Caco-2 (cell line): ENCODE results near the gene GPR139. TPM values are rescaled to one million over a fixed set of nuclear protein-coding genes. Genes with fewer than 3 reads are reported as not detected.

Experiments
- BruUV-seq: library from RNA; stranded (reverse); fragments of 400-500 nt; replicated peaks from 2 replicates; lab custom pipeline; 2021; lab: Mats Ljungman, UMichigan
- CTCF ChIA-PET: fragments of 300-600 bp; sonication (Branson Sonifier 250); formaldehyde crosslinking; loops from one replicate; lab custom pipeline; 2022; ENCODE audit warnings: antibody characterized with exemption; lab: Charles Lee
- POLR2A ChIA-PET: fragments of 300-600 bp; sonication (Branson Sonifier 250); formaldehyde crosslinking; loops from one replicate; lab custom pipeline; 2022; ENCODE audit warnings: antibody characterized with exemption; lab: Charles Lee
- DNase-seq, 2 experiments: peaks; one replicate each; pipeline versions ENCODE4 v3.0.0 to v3.0.0-alpha.2; 2020 to 2022
- H3K27me3 ChIP-seq: replicated peaks from 2 replicates; pipeline ENCODE4 v1.6.0; 2011; ENCODE audit warnings: low read length; ENCODE audit not compliant: control insufficient read depth, insufficient read depth
- H3K36me3 ChIP-seq: 2 replicates; pipeline ENCODE4 v1.5.1; 2011; ENCODE audit warnings: low read length; ENCODE audit not compliant: control insufficient read depth, insufficient read depth
- H3K4me1 ChIP-seq: fragments of 250-450 bp; sonication (Bioruptor Pico); 2 replicates; pipeline ENCODE4 v1.5.1; 2020; ENCODE audit warnings: mild to moderate bottlenecking
- H3K4me3 ChIP-seq: 2 replicates; pipeline ENCODE4 v1.5.1; 2011; ENCODE audit warnings: low read depth, mild to moderate bottlenecking, control low read depth, low read length
- H3K9me3 ChIP-seq: fragments of 250-450 bp; sonication (Bioruptor Pico); 2 replicates; pipeline ENCODE4 v1.5.1; 2020; ENCODE audit warnings: mild to moderate bottlenecking, moderate library complexity
- H3K27ac Mint-ChIP-seq: one replicate; pipeline ENCODE4 v1.8.0; 2022; ENCODE audit warnings: mixed read lengths; ENCODE audit not compliant: unreplicated experiment
- H3K27me3 Mint-ChIP-seq: one replicate; pipeline ENCODE4 v1.8.0; 2022; ENCODE audit warnings: mixed read lengths; ENCODE audit not compliant: insufficient read depth, unreplicated experiment
- H3K36me3 Mint-ChIP-seq: one replicate; pipeline ENCODE4 v1.8.0; 2022; ENCODE audit warnings: mild to moderate bottlenecking, mixed read lengths; ENCODE audit not compliant: insufficient read depth, unreplicated experiment
- H3K4me1 Mint-ChIP-seq: one replicate; pipeline ENCODE4 v1.8.0; 2022; ENCODE audit warnings: low read depth, mixed read lengths; ENCODE audit not compliant: unreplicated experiment
- H3K4me3 Mint-ChIP-seq: one replicate; pipeline ENCODE4 v1.8.0; 2022; ENCODE audit warnings: mild to moderate bottlenecking, moderate library complexity, mixed read lengths; ENCODE audit not compliant: unreplicated experiment
- H3K9me3 Mint-ChIP-seq: one replicate; pipeline ENCODE4 v1.8.0; 2022; ENCODE audit warnings: mixed read lengths; ENCODE audit not compliant: unreplicated experiment
- CTCF ChIP-seq, 2 experiments: fragments of 200-600 bp in 1 of 2; IDR thresholded peaks; 1 replicate in 1 of 2; 2 replicates in 1 of 2; pipeline versions ENCODE4 v1.5.1 to v1.8.0; 2011 to 2022; ENCODE audit warnings: antibody characterized with exemption in 1 of 2, control low read depth in 1 of 2, inconsistent platforms in 1 of 2, low read depth in 1 of 2, low read length in 1 of 2, mild to moderate bottlenecking in 1 of 2, moderate library complexity in 1 of 2; ENCODE audit not compliant: insufficient read depth in 1 of 2, severe bottlenecking in 1 of 2, unreplicated experiment in 1 of 2
- intact Hi-C: fragments of 100-400 bp; cut with micrococcal nuclease; formaldehyde crosslinking; loops from one replicate; pipeline ENCODE4 v1.10.0; 2022; ENCODE audit not compliant: unreplicated experiment
- total RNA-seq: library from RNA; stranded (reverse); gene quantifications from 2 replicates; pipeline ENCODE4 v1.2.3, GENCODE V29; 2022

Gene GPR139
- total RNA-seq, 1 experiment from 2014 or later: not detected

- Mint-ChIP-seq H3K9me3 (no peaks in the 10 kb centered on the region), H3K27ac (no peak overlapping the region), H3K4me3 (no peak overlapping the region), H3K27me3 (peaks cover 16% of the 10 kb centered on the region), H3K4me1 (no peaks in the 10 kb centered on the region), H3K36me3 (no peaks in the 10 kb centered on the region)
- Histone ChIP-seq H3K9me3 (no peaks in the 10 kb centered on the region), H3K4me1 (no peaks in the 10 kb centered on the region), H3K27me3 (no peaks in the 10 kb centered on the region), H3K36me3 (no peaks in the 10 kb centered on the region), H3K4me3 (no peak overlapping the region)
- ChIA-PET POLR2A (no interaction called here), CTCF (no interaction called here)
- BruUV-seq: no TSS peak
- TF ChIP-seq CTCF (IDR thresholded peaks at IDR 0.05; ENCODE audit: insufficient read depth in 1 of 2, low read depth in 1 of 2, low read length in 1 of 2, severe bottlenecking in 1 of 2, unreplicated experiment in 1 of 2): no peak
- intact Hi-C loops: no loop called here
- no peak for DNase-seq
Measured at GRCh38 chr16:19997264-19997663, 76.4 kb downstream of the GPR139 start.

- CTCF ChIA-PET: interaction anchor here (1.4 kb wide), 1 partner anchor 87 kb away, joined by 4 read pairs; no protein-coding TSS in a partner anchor
- H3K27ac Mint-ChIP-seq: no peak overlapping the region
- no peak for TF ChIP-seq CTCF (IDR thresholded peaks at IDR 0.05; ENCODE audit: insufficient read depth in 1 of 2, low read depth in 1 of 2, low read length in 1 of 2, severe bottlenecking in 1 of 2, unreplicated experiment in 1 of 2)
- Histone ChIP-seq H3K4me3 (no peak overlapping the region), H3K27me3 (no peaks in the 10 kb centered on the region), H3K36me3 (no peaks in the 10 kb centered on the region), H3K9me3 (no peaks in the 10 kb centered on the region), H3K4me1 (no peaks in the 10 kb centered on the region)
- intact Hi-C loops: no loop called here
- no peaks in the 10 kb centered on the region for H3K36me3 Mint-ChIP-seq
- POLR2A ChIA-PET: no interaction called here
- no peak overlapping the region for H3K4me3 Mint-ChIP-seq
- peaks cover 5% of the 10 kb centered on the region for H3K27me3 Mint-ChIP-seq
- no peak for DNase-seq
- H3K9me3 Mint-ChIP-seq: no peaks in the 10 kb centered on the region
- BruUV-seq: no TSS peak
- no peaks in the 10 kb centered on the region for H3K4me1 Mint-ChIP-seq
Measured at GRCh38 chr16:19994466-19995170, 79.1 kb downstream of the GPR139 start.

- Histone ChIP-seq H3K4me3 (no peak overlapping the region), H3K9me3 (no peaks in the 10 kb centered on the region), H3K36me3 (no peaks in the 10 kb centered on the region), H3K4me1 (no peaks in the 10 kb centered on the region), H3K27me3 (no peaks in the 10 kb centered on the region)
- H3K27ac Mint-ChIP-seq: no peak overlapping the region
- H3K9me3 Mint-ChIP-seq: no peaks in the 10 kb centered on the region
- H3K4me3 Mint-ChIP-seq: peak overlapping the region; percentile 41
- peak; percentile 1 to 38 for DNase-seq
- no peaks in the 10 kb centered on the region for H3K36me3 Mint-ChIP-seq
- no peaks in the 10 kb centered on the region for H3K4me1 Mint-ChIP-seq
- CTCF ChIA-PET: interaction anchor here (1.4 kb wide), 1 partner anchor 84 kb away, joined by 10 read pairs; no protein-coding TSS in a partner anchor
- no TSS peak for BruUV-seq
- peaks cover 8% of the 10 kb centered on the region for H3K27me3 Mint-ChIP-seq
- TF ChIP-seq CTCF (IDR thresholded peaks at IDR 0.05; ENCODE audit: insufficient read depth in 1 of 2, low read depth in 1 of 2, low read length in 1 of 2, severe bottlenecking in 1 of 2, unreplicated experiment in 1 of 2): no peak
- intact Hi-C loops: no loop called here
- POLR2A ChIA-PET: no interaction called here
Measured at GRCh38 chr16:19991614-19992013, 82.1 kb downstream of the GPR139 start.
